ENCODE data around the gene TRPV6.
A peak's percentile ranks its signal among the peaks of the same experiment; 100 is the strongest.

TRPV6 gene

DNA sequence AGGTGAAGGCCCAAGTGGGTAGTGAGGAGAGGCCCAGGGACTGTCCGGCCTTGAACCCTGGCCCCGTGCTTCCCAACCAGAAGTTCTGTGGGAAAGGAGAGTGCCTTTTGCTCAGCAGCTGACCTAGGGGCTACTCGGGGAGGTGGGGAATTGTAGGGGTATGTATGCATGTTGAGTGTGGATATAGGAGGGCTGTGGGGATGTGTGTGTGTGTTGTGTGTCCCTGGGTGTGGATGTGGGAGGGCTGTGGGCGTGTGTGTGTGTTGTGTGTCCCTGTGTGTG lies 18.5 kb downstream of the TRPV6 start:
- DNase-seq, result no peak

DNA sequence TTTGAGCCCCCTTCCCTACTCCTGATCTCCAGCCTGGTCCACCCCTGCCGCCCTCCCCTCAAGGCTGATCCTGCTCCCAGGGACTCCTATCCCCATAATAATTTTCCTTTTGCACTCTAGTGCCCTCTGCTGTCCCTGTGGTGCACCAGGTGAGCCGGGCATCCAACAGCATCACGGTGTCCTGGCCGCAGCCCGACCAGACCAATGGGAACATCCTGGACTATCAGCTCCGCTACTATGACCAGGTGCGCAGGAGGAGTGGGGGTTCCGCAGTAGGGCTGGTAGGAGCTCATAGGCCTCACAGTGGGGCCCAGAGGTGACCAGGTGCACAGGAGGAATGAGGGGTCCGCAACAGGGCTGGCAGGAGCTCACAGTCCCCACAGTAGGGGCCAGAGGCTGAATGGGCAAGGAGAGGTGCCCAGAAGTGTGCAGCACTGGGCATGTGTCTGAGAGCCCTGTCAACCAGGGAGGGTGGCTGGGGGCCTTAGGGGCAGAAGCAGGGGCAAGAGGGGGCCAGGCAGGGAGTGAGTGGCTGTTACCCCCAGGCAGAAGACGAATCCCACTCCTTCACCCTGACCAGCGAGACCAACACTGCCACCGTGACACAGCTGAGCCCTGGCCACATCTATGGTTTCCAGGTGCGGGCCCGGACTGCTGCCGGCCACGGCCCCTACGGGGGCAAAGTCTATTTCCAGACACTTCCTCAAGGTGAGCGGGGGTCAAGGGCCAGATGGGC lies 19.0 kb downstream of the TRPV6 start:
- DNase-seq, result no peak

DNA sequence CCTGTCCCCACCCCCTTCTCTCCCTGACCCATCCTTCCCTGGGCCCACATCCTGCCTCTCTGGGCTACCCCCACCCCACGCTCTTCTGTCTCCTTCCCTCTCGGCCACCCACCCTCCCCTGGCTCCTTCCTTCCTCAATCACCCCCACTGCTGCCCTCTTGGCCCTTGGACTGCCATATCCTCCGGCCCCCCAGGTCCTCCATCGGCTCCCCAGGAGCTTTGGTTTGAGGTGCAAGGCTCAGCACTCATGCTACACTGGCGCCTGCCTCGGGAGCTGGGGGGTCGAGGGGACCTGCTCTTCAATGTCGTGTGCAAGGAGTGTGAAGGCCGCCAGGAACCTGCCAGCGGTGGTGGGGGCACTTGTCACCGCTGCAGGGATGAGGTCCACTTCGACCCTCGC lies 19.8 kb downstream of the TRPV6 start:
- no peak for DNase-seq

DNA sequence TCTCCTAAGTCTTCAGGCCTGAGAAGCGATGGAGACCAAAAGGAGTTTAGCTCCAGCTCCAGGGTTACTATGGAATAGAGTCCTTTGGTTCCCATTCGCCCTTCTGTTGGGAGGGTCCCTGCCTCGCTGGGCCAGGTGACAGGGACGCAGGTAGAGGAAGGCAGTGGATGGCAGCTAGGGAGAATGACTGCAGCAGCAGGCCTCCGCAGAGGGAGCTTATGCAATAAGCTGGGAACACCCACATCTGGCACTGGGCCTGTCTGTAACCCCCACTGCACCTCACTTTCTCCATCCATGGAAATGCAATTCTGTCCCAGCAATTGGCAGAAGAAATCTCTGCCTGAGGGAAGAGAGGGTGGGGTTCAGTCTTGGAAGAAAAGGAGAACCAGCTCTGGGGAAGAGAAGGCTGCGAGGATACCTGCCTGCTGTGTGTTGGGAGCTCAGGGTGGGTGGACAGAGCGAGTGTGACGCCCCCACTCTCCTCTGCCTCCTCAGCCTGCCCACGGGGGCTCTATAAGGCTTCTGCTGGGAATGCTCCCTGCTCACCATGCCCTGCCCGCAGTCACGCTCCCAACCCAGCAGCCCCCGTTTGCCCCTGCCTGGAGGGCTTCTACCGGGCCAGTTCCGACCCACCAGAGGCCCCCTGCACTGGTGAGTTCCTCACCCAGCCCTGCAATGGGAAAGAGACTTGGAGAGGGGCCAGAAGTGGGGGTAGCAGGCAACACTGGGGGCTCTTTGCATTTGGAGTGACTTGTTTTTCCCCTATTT lies 20.4 kb downstream of the TRPV6 start:
- no peak for DNase-seq

DNA sequence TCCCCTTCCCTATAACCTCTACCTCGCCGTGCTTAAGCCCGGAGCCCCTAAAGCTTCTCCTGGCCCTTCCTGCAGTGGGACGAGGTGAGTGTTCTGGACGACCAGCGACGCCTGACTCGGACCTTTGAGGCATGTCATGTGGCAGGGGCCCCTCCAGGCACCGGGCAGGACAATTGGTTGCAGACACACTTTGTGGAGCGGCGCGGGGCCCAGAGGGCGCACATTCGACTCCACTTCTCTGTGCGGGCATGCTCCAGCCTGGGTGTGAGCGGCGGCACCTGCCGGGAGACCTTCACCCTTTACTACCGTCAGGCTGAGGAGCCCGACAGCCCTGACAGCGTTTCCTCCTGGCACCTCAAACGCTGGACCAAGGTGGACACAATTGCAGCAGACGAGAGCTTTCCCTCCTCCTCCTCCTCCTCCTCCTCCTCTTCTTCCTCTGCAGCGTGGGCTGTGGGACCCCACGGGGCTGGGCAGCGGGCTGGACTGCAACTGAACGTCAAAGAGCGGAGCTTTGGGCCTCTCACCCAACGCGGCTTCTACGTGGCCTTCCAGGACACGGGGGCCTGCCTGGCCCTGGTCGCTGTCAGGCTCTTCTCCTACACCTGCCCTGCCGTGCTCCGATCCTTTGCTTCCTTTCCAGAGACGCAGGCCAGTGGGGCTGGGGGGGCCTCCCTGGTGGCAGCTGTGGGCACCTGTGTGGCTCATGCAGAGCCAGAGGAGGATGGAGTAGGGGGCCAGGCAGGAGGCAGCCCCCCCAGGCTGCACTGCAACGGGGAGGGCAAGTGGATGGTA lies 21.5 kb downstream of the TRPV6 start:
- no peak for DNase-seq

DNA sequence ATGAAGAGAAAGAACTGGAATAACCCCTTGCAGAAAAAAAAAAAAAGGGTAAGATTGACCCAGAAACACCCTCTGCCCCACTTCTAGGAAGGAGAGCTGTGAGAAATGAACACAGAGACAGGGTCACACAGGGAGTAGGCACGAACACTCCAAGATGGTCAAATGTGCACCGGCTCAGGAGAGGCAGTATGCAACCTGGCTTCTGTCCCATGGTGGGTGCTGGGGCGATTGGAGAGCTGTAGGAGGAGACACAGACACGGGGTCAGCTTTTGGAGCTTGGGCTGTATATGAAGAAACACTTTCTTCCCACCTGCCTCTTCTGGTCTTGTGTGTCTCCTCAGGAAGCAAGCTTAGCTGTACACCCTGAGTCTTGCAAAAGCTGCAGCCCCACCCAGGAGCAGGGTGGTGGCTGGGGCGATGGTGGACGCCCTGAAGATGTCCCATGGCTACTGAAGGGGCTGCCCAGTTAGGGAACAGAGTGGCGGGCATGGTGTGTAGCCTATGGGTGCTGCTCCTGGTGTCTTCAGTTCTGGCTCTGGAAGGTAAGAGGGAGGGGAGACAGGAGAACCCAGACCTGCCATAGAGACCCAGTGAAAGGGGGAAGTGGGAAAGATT lies 22.7 kb downstream of the TRPV6 start:
- DNase-seq, result no peak

DNA sequence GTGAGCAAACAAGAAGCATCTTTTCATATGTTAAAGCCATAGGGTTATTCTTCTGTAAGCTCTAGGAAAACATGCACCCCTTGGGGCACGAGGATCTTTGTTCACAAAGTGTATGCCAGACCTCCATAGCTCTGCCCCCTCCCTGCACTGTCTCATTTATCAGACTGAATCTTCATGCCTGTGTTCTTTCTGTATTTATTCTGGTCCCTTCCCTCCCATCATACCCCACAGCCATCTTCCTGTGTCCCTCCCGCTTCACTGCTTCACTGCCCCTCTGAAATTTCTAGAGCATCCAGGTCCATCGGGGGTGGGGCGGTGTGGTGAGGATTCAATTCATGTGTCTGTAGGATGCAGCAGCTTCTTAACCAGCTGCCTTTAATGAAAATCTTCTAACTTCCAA lies 23.2 kb downstream of the TRPV6 start:
- DNase-seq, result no peak

DNA sequence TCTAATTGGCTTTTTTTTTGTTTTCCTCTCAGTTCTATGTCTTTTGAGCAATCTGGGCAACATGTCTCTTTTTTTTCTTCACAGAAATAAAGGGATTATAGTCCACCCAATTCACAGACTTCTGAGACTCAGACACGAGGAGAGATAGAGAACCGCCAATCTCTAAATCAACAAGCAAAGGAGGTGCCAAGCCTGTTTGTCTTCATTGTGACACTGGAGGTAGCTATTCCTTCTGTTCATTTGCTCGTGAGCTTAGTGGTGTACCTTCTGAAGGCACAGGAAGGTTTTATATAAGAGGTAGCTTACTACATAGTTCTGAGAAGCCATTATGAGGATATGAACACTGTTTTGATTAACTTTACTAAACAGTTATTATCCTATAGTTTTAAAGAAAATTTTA lies 24.6 kb downstream of the TRPV6 start:
- DNase-seq, result no peak

DNA sequence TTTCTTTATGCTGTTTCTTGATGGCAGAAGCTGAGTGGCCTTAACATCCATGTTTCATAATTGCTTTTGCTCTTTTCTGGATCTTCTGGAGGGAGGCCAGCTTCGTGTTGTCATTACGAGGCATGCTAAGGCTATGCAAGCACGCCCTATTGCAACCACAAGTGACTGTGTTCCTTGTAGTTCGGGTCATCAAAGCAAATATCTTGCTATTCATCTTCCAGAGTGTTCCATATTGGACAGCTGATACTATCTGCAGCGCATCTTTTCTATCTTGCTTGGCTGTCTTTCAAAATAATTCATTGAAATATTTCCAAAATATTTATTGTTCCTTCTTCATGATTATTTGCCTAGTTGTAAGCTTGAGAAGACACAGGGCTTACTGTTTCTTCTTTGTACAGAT lies 25.7 kb downstream of the TRPV6 start:
- DNase-seq, result peak; percentile 5

DNA sequence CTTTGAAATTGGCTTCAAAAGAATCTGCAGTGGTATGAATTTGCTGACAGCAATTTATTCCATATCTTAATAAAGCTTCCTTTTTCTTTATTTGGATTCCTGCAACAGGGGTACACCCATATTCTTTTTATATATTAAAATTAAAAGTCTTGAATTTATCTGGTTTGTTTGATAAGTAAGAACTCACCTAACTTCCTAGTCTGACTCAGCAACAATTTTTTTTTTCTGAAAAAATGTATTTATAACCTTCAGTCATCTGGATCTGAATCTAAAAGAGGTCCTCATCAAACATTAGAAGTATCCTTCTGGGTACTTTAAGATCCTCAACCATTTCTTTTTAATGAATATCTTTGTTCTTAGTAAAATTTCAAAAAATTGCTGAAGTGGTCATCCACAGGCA lies 26.1 kb downstream of the TRPV6 start:
- no peak for DNase-seq

DNA sequence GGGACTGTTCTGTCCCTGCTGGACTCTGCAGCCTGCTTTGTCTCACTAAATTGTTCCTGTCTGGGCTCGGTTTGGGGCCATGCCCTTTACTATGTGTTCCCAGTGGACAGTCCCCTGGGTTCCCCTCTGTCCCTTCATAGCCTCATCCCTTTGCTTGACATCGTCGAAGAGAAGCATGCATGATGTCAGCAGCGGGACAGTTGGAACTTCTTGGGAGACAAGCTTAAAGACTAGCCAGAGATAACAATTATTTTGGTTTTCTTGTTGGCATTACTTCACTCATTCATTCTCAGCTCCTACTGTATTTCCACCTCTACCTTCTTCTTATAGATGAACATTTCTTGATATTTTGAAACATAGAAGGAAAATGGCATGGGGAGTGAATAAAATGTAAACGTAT lies 27.9 kb downstream of the TRPV6 start:
- DNase-seq, result no peak

DNA sequence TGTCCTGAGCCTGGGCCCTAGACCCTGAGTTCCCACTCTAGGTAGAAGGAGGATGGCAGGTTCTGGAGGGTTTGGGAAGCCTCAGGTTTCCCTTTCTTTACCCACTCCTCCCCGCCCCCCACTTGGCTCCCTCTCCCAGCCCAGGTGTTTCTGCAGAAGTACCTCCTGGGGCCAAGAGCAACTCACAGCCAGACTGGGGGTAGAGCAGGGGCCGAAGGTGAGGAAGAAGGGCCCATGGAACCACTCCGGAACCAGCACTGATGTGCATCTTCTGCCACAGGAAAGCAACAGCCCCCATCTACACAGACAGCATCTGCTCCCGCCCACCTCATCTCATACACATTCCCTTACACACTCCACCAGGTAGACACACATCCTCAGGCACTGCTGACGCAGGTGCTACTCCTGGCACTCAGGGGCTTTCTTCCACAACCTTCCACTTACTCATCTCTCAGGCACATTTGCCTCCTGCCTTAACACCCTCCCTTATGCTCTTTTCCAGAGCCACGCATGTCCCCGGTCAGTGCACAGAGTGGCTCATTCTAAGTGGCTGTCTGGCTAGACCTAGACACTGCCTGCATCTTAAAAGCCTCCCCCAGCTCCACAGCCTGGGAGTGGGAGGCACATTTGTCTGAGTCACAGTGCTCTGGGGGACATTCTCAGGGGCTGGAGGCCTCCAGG lies 28.8 kb downstream of the TRPV6 start:
- DNase-seq, result no peak

DNA sequence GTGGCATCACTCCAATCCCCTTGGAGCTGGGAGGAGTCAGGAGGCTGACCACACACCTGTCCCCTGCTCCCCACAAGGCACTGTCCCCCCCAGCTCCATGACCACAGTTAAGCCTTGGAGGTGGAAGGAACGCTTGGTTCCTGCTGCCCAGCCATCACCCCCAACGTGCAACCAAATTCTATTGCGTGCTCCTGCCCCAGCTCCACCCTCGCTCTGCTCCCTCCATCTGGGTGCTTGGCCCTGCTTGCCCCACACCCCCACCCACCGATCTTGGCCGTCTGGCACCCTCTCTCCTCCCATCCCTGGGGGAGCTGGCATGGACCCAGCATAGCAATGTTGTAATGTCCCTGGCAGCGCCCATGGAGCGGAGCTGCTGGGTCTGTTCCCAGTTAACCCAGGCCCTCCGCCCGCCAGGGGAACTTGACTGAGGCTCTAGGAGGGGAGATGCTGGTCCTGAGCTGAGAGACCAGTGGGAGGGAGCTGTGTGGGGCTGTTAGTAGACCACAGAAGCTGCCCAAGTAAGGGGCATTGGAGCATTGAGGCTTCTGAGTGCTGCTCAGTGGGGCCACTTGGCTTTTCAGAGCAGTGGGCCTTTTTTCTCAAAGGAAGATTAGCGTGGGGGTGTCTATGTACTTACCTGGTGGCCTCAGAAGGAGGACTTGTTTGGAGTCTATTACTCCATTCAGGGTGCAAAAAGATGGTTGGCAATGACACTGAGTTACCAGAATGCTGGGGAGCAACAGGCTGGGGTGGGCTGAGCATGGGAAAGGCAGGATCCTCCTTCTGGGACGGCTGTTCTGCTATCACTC lies 29.6 kb downstream of the TRPV6 start:
- no peak for DNase-seq

DNA sequence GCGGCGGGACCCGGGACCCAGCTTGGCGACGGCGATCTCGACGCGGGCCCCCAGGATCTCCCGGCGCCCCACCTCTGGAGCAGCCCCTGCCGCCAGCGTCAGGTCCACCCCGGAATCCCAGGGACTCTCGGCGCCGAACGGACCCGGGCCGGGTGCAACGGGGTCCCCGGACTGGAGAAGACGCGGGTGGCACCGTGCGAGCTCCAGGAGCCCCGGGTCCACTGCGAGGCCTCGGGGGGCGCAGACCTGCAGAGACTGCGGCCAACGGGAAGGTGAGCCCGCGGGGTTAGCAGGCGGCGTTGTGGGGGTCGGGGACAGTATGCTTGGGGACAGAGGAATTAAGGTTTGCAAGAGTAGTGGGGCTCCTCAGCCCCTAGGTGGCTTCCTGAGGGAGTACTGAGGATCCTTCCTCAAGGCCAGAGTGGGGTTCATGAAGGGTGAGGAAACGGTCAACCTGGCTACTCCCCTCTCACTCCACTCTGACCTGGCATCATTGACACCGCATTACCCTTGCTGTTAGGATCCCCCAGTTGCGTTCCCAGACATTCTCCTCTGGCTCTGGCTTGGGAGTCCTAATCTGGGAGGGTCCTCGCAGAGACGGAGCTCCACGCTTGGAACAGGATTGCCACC lies 30.3 kb downstream of the TRPV6 start:
- DNase-seq, result no peak

DNA sequence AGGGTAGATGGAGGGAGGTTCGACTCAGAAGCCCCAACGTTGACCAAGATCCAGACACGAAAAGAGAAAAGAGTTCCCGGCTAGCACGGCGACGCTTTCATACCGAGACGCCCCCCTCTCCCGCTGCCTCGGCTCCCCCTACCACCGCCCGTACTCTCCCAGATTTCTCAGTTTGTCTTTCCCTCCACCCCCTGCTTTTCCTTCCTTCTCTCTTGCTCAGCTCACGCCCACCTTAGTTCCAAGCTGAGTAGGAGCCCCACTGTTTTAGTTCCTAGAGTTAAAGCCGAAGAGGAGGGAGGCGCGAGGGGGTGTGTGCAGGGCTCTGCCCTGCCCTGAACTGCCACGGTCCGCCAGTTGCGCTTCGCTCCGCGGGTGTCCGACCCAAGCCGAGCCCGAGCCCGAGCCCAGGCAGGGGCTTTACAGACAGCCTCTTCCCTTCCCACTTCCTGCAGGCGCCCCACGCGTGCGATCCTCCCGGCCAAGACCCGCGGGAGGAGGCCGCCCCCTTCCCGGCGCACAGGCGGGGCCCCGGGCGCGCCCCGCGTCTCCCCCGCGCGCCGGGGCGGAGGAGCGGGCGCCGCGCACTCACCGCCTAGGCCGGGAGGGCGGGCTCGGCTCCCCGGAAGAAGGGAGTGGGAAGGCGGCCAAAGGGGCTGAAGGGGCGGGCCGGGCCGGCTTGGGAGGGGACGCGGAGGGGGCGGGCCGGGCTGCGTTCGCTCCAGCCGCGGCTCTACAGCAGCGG lies 31.0 kb downstream of the TRPV6 start, which contains the start of gene EPHB6:
EPHB6 (plus strand) TSS at position 705 of the 742 bp plus-strand sequence. CDS start 8,152 bp downstream, outside the sequence.
- peak; percentile 60 for DNase-seq

DNA sequence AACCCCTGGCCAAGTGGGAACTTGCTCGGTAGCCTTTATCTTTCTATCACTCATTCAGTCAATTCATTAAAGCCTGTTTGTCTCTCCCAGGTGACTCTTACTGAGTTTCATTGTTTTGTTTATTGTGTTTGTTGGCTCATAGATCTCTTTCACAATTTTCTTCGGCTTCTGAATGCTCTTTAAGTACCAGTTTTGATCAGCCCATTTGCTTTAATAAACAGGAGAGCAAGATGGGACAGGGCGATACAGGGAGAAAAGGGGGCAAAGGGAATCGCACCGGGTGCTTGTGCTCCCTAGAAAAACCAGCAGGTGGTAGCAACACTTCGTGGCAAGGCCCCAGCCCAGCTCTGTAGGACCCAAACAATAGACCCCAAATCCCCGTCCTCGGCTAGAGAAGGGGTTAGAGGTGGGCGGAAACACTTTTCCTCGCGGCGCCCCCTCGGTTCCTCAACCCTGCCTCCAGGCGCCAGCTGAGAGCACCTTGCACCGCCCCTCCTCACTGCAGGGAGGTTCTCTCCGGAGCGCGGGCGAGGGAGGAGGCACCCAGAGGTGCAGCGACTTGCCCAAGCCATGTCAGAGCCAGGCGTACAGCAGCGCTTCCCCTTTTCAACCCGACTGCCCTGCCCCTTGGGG lies 31.7 kb downstream of the TRPV6 start:
- peak; percentile 41 for DNase-seq

DNA sequence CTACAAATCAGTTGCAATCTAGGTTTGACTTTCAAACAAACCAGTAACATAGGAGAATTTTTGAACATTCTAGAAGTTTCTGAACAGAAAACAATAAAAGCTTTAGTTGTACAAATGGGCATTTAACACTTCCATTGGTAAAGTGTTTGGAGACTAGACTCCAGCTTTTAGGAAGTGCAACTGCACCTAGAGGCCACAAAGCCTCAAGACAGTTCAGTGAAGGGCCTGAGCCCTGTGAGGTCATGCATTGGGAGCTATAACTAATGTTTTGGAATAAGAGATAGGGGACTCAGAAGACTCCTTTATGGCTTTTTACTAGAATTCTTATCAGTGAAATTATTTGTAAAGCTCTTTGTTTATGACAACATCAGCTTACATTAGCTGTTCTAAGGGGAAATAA lies 33.6 kb downstream of the TRPV6 start:
- no peak for DNase-seq

DNA sequence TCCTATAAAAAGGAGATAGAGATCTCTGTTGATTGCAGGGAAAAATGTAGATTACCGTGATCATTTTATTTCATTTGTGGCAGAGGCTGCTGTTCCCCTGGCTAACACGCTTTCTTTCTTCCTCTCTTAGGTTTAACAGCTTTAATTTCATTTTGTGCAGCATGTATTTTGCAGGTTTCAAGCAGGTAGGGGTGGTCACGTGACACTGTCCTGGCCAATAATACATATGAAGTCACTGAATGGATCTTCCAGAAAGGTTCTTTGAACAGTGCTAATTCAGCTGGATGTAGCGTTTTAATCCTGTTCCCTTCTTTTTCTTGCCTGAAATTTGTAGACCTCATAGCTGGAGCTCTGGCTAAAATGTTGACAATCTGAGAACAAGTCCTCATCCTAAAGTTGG lies 34.3 kb downstream of the TRPV6 start:
- DNase-seq, result no peak

DNA sequence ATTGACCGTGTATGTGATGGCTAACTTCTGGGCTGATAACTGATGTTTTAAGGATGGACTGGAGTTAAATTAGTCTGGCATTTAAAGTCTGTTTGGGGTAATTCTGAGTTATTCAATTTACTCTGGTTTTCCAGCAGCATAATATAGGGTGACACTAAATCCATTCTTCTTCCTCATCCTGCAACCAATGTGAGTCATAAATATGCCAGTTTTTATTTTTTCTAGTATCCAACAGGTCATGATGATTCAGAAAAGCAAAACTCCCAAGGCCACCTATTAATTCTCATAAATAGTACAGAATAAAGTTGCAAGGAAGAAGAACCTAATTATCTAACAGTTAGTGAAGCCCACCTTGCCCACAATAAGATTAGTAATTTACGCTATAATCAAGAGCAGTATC lies 38.2 kb downstream of the TRPV6 start:
- no peak for DNase-seq

DNA sequence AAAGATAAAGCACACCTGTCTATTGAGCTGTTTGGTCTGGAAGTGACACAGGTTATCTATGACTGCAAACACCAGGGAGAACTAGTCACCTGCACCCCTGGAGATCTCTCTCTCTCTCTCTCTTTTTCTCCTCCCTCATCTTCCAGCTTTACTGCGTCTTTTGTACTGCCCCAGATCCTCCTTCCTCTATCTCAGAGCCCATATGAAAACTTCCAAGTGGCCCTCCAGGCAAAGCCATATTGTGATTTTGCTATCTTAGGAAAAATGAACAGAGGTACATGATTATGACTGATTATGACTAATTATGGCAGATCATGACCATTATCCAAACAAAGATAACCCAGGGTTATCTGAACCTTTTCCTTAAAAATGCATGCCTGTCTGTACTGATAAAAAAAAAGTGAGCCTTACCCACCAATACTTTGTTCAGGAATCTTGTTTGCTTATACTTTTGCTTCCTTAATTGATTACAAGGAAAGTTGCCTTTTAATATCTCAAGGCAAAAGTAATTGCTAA lies 43.2 kb downstream of the TRPV6 start:
- no peak for DNase-seq
